ENCODE data around the gene DTNBP1.

DNA sequence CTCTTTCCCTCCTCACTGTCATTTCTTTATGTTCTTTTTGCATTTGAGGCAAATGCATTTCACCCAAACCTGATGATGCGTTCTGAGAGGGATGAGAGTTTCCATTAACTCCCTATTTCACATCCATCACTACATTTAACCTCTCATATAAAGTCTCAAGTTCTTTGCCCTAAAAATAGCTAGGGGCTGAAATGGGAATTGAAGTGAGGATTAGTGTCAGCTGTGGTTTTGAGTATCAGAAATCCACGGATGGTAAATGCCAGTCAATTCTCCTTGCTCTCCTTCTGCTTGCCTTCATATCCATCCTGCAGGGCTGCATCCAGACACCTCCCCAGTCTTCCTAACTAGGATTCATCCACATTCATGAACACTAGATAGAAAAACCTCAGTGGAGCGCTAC lies 10.0 kb upstream of the DTNBP1 start:
- TF ChIP-seq, protein P1, sequence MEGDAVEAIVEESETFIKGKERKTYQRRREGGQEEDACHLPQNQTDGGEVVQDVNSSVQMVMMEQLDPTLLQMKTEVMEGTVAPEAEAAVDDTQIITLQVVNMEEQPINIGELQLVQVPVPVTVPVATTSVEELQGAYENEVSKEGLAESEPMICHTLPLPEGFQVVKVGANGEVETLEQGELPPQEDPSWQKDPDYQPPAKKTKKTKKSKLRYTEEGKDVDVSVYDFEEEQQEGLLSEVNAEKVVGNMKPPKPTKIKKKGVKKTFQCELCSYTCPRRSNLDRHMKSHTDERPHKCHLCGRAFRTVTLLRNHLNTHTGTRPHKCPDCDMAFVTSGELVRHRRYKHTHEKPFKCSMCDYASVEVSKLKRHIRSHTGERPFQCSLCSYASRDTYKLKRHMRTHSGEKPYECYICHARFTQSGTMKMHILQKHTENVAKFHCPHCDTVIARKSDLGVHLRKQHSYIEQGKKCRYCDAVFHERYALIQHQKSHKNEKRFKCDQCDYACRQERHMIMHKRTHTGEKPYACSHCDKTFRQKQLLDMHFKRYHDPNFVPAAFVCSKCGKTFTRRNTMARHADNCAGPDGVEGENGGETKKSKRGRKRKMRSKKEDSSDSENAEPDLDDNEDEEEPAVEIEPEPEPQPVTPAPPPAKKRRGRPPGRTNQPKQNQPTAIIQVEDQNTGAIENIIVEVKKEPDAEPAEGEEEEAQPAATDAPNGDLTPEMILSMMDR (conservative IDR thresholded peaks at IDR 0.05; ENCODE audit: low read length) = no peak
- TF ChIP-seq EZH2phosphoT487 (IDR thresholded peaks at IDR 0.05; ENCODE audit: borderline replicate concordance, low read depth, low read length) = no peak

Measured in OCI-LY7 (cell line).